GM21825 (cell line): ENCODE results near the gene DDR1.
"Not testable (repeated sequence)": the region's sequence is repeated elsewhere in the genome, so short reads cannot be mapped to it uniquely, and the experiment has no call there.

Experiments
- ATAC-seq: cut with Tn5 transposase; IDR thresholded peaks from one replicate; pipeline ENCODE4 v1.9.1; 2021; ENCODE audit warnings: mild to moderate bottlenecking, moderate library complexity; ENCODE audit not compliant: unreplicated experiment

Gene DDR1

GRCh38 chr6:30852459-30852858 lies 31.9 kb upstream of the DDR1 start:
- not testable (repeated sequence) for ATAC-seq

- ATAC-seq = no peak
Measured at GRCh38 chr6:30854285-30855040, 29.9 kb upstream of the DDR1 start.

GRCh38 chr6:30855429-30856075 lies 28.8 kb upstream of the DDR1 start:
- no peak for ATAC-seq

- ATAC-seq = no peak
Measured at GRCh38 chr6:30857112-30857511, 27.2 kb upstream of the DDR1 start.

GRCh38 chr6:30857549-30857948 lies 26.8 kb upstream of the DDR1 start:
- ATAC-seq = no peak

- not testable (repeated sequence) for ATAC-seq
Measured at GRCh38 chr6:30859726-30860125, 24.6 kb upstream of the DDR1 start.

GRCh38 chr6:30861257-30862048 lies 22.9 kb upstream of the DDR1 start:
- no peak for ATAC-seq

GRCh38 chr6:30862156-30862875 lies 22.0 kb upstream of the DDR1 start:
- ATAC-seq = no peak

GRCh38 chr6:30864325-30864724 lies 20.0 kb upstream of the DDR1 start:
- no peak for ATAC-seq

- not testable (repeated sequence) for ATAC-seq
Measured at GRCh38 chr6:30869241-30869749, 15.0 kb upstream of the DDR1 start.

- ATAC-seq = no peak
Measured at GRCh38 chr6:30870546-30870945, 13.8 kb upstream of the DDR1 start.

GRCh38 chr6:30871592-30872183 lies 12.6 kb upstream of the DDR1 start:
- no peak for ATAC-seq

- no peak for ATAC-seq
Measured at GRCh38 chr6:30873137-30873640, 11.1 kb upstream of the DDR1 start.

GRCh38 chr6:30873795-30874194 lies 10.5 kb upstream of the DDR1 start:
- not testable (repeated sequence) for ATAC-seq

- ATAC-seq = no peak
Measured at GRCh38 chr6:30875244-30876038, 8.9 kb upstream of the DDR1 start.

- ATAC-seq = no peak
Measured at GRCh38 chr6:30876039-30876730, 8.1 kb upstream of the DDR1 start.

- no peak for ATAC-seq
Measured at GRCh38 chr6:30877419-30878262, 6.7 kb upstream of the DDR1 start.
